ENCODE results near the gene DIRAS3.

- TF ChIP-seq CTCF (IDR thresholded peaks at IDR 0.05; ENCODE audit: low read length) (no peak), EZH2 (IDR thresholded peaks at IDR 0.05; ENCODE audit: borderline replicate concordance, low read length) (no peak)
Observed at GRCh38 chr1:68078647-68079046, 28.2 kb upstream of the DIRAS3 start.

All from OCI-LY1 (cell line).